NCI-H524 treated with DMSO at 0.1 percent for 48 hours (cell line): ENCODE data around the gene MGST2.
"Not testable (repeated sequence)": the region's sequence is repeated elsewhere in the genome, so short reads cannot be mapped to it uniquely, and the experiment has no call there.

Source experiments
- DNase-seq: peaks from one replicate; lab custom pipeline; 2025; lab: John Stamatoyannopoulos, UW

The MGST2 gene

DNA sequence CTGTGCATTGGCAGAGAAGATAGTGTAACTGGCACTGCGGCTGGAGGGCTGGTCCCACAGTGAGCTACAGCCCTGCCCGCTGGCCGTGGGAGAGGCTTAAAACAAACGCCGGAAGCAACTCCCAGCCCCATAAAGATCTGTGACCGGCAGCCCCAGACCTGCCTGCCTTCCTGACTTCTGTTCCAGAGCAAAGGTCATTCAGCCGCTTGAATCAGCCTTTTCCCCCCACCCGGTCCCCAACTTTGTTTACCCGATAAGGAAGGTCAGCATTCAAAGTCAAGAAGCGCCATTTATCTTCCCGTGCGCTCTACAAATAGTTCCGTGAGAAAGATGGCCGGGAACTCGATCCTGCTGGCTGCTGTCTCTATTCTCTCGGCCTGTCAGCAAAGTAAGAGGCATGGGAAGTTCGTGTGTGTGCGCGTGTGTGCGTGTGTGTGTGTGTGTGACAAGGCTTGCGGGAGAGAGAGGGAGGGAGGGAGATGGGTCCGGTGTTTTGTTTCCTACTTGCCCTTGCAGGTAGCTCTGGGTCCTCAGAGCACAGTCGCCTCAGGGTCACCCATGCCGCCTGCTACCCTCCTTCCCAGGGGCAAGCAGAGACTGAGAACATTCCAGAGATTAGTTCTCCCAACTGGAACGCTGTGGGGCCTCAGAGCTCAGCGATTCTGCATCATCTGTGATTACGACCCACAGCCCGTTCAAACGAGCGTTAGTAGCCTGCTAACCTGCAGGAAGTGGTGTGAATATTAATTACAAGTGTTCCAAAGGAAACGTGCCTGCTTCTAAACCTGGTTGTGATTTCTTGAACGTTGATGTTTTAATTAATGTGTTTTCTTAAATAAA lies at the start of gene MGST2:
Gene MGST2 (plus strand): TSS at position 130 of the 840 bp plus-strand sequence. CDS start 201 bp downstream, at position 331.
- DNase-seq: no peak

DNA sequence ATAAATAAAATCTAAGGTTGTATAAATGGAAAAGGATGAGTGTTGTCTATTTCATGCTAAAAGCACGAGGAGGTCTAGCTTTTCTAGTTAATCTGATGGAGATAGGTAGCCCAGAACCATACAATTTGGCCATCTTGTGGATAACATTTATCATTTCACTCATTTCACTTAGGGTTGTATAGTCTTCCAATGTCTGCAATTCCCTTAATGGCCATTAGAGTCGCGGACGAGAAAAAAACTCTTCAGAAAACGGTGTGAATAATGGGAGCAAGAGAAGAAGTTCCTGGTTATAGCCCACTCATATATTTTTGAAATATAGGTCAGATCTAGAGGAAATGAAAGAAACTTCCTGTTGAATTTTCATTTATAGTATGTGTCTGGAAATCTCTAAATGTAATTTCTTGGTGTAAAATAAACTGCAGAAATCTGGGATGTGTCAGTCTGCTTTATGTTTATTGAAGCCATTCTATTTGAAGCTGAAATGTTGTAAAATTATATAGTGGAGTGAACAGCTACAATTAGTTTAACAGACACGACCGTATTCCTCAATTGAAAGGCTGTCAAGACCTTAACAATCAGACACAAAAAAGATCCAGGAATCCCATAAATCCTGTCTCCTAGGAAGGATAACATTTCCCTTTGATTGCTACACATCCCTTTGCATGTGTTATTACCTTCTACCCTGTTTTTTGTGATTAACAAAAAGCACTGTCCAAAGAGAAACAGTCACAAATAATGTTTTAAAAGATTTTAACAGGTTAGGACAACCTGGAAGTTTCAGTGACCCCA lies 47.7 kb upstream of the MGST2 start:
- DNase-seq: no peak

DNA sequence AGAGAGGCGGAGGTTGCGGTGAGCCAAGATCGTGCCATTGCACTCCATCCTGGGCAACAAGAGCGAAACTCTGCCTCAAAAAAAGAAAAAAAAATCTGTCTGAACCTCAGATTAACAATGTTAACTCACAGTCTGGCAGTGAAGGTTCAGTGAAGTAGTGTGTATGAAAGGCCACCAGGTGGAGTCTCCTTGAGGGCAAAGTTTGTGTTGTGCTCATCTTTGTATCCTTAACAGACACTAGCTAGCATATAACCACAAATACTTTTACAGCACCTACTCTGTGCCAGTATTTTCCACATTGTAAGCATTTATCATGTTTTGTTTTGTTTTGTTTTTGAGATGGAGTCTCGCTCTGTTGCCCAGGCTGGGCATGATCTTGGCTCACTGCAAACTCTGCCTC lies 46.0 kb upstream of the MGST2 start:
- DNase-seq: no peak

- peak; percentile 71 for DNase-seq
Observed at GRCh38 chr4:139622901-139623381, 42.7 kb upstream of the MGST2 start.

DNA sequence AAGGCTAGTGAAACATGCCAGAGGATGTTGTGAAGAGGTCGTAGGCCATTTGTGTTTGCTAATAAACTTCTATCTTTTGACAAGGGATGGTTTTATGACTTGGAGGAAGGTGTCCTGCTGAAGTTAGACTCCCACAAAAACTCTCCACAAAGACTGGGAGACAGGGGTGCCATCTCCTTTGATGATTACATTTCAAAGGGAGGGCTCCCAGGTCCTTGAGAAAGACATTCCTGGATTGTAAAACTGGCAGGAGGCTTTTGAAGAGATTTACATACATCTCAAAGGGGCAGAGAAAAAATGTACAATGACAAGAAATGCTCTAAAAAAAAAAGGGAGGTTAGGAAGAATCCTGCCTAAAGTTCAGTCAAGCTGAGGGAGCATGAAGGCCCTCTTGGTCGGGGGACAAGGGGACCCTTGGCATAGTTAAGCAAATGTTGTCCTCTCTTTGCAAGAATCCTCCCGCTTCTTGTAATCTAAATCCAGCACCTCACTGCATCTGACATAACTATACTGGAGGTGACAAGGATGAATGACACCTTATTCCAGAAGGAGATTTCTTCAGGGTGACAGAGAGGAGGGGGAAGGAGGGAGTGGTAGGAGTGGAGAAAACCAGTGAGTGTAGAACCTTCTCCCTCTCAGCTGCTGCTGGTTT lies 41.1 kb upstream of the MGST2 start:
- DNase-seq: no peak

DNA sequence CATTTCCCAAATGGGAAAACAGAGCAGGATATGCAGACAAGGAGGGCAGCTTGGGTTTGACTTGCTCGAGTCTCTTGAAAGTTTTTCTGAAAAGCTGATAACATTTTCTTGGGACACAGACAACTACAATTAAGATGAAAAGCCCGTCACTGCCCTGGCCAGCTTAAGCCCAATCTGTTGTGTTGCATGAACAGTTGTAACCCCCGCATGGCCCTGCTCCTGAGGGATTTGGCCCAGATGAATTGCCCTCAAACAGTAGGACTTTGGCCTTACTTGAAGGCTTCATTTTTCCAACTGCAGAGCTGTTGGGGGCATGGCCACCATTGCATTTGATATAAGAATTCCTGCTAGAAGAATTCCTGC lies 40.5 kb upstream of the MGST2 start:
- DNase-seq: no peak

DNA sequence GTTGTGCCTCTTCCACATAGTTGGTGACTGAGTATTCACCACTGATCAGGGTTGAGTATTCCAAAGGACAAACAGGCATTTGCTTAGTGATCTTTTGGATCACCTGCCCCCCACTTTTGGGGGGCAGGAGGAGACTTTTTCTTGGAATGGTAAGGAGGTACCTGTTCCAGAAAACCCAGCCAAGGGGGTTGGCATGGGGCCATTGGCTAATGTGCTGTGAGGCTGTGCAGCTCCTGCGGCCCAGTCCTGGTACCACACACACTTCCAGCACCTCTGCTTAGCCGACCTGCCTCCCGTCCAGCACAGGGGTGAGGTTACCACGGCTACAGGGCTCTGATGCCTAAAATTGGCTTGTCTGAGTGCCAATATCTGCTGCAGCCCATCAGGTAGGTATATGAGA lies 40.1 kb upstream of the MGST2 start:
- DNase-seq: no peak

- DNase-seq: peak; percentile 70
Observed at GRCh38 chr4:139628184-139629012, 37.2 kb upstream of the MGST2 start.

- no peak for DNase-seq
Observed at GRCh38 chr4:139629436-139630125, 36.0 kb upstream of the MGST2 start.

DNA sequence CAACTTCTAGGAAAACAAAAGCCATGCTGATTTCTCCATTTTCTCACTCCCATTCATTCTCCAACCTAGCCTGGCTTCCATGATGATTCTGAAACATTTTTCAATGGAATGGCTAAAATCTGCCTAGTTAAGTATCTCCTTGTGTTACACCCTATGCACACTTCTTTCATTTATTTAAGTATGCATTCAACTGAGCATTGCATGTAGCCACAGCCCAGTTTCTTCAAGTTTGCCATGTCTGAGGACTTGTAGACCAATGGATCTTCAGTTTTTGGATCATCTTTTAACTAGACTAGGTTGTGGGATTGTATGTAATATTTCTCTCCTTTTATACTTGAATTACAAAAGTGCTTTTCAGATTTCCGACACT lies 35.5 kb upstream of the MGST2 start:
- DNase-seq: no peak

GRCh38 chr4:139630991-139631390 lies 34.6 kb upstream of the MGST2 start:
- no peak for DNase-seq

- no peak for DNase-seq
Observed at GRCh38 chr4:139631791-139632190, 33.8 kb upstream of the MGST2 start.

- not testable (repeated sequence) for DNase-seq
Observed at GRCh38 chr4:139632739-139633138, 32.9 kb upstream of the MGST2 start.

- no peak for DNase-seq
Observed at GRCh38 chr4:139633195-139633594, 32.4 kb upstream of the MGST2 start.

GRCh38 chr4:139633661-139634060 lies 32.0 kb upstream of the MGST2 start:
- no peak for DNase-seq

DNA sequence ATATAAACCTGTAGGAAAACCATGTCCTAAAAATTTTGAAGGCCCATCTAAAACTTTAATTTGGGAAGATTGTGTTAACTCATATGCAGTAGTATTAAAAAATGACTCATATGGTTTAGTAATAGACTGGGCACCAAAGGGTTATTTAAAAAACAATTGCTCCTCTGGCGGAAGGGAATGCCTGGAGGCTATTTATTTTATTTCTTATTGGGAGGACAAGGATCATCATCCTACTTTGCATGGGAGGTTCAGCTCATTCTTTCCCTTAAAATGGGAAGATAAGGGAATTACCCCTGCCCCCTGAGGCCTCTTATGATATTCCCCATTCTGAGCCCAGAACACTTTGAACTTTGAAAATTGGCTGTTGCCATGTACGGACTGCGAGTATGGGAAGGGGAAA lies 29.7 kb upstream of the MGST2 start:
- no peak for DNase-seq

DNA sequence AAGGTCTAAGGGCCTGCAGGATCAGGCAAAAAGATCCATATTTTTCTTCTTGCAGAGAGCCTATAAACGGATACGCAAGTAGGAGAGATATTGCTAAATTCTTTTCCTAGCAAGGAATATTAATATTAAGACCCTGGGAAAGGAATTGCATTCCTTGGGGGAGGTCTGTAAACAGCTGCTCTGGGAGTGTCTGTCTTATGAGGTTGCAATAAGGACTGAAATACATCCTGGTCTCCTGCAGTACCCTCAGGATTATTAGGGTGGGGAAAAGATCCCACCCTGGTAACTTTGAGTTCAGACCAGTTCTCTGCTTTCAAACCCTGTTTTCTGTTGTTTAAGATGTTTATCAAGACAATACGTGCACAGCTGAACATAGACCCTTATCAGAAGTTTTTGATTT lies 27.3 kb upstream of the MGST2 start:
- DNase-seq: not testable (repeated sequence)

DNA sequence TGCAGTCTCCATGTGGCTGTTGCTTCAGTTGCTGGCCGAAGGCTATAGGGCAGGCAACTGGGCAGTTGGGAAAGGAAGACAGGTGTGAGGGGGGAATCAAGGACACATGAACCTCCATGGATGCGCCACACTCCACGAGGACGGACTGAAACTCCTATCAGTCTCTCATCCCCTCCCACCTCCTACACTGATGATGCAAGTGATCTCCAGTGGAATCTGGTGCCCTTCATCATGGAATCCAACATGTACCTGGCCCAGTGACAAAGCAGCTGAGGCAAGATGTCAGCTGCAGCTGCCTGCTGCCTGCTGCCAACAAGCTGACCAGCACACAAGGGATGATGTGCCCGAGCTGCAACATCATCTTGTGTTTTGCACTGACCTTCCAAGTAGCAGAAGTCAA lies 26.0 kb upstream of the MGST2 start:
- DNase-seq: no peak

- no peak for DNase-seq
Observed at GRCh38 chr4:139641218-139641617, 24.4 kb upstream of the MGST2 start.

DNA sequence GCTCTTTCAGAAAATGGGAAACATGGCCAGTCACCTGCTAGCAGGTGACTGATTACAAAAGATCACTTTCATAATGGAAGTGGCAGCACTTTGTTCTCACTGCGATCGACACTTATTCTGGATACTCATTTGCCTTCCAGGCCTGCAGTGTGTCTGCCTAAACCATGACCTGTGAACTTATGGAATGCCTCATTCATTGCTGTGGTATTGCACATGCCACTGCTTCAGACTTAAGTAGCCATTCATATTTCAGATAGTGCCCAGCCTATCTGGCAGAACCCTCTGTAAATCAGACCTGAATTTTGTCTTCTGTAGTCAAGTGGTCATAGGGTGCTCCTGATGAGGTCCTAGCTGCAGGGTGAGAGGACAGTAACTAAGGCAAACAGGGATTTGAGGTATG lies 23.3 kb upstream of the MGST2 start:
- no peak for DNase-seq
